ENCODE measurements around the gene HOTAIR.

HOTAIR gene

DNA sequence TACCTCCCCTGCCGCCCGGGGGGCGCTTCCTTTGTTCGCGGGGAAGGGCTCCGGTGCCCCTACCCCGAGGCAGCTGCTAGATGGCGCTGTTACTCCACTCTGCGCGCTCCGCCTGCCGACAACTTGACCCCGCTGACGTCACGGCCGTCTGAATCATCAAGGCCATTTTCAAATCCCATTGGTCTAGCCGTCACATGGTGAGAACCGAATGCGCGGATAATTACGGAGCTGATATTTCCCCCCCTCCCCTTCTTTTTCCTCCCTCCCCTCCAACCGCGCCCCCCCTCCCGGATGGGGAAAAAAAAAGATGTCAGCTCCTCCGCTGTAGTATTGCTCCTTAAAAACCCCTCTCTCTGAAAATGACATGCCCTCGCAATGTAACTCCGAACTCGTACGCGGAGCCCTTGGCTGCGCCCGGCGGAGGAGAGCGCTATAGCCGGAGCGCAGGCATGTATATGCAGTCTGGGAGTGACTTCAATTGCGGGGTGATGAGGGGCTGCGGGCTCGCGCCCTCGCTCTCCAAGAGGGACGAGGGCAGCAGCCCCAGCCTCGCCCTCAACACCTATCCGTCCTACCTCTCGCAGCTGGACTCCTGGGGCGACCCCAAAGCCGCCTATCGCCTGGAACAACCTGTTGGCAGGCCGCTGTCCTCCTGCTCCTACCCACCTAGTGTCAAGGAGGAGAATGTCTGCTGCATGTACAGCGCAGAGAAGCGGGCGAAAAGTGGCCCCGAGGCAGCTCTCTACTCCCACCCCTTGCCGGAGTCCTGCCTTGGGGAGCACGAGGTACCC is 10.3 kb upstream of the HOTAIR start, which contains the start of gene HOXC10:
TSS of gene HOXC10 (plus strand) at position 246 of the 791 bp plus-strand sequence. CDS start at position 360, 114 bp downstream.
- peak; percentile 93 for DNase-seq (ENCODE audit: low spot score)
- H3K27ac ChIP-seq: no peak within 1 kb of the TSS
- TF ChIP-seq, protein P1, sequence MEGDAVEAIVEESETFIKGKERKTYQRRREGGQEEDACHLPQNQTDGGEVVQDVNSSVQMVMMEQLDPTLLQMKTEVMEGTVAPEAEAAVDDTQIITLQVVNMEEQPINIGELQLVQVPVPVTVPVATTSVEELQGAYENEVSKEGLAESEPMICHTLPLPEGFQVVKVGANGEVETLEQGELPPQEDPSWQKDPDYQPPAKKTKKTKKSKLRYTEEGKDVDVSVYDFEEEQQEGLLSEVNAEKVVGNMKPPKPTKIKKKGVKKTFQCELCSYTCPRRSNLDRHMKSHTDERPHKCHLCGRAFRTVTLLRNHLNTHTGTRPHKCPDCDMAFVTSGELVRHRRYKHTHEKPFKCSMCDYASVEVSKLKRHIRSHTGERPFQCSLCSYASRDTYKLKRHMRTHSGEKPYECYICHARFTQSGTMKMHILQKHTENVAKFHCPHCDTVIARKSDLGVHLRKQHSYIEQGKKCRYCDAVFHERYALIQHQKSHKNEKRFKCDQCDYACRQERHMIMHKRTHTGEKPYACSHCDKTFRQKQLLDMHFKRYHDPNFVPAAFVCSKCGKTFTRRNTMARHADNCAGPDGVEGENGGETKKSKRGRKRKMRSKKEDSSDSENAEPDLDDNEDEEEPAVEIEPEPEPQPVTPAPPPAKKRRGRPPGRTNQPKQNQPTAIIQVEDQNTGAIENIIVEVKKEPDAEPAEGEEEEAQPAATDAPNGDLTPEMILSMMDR (conservative IDR thresholded peaks at IDR 0.05; ENCODE audit: low read depth): peak; percentile 69
- ChIA-PET POLR2A (ENCODE audit: low non-redundant PET) (interaction anchor here (0.5 kb wide), 1 partner anchor 10 kb away, joined by 3 read pairs; no protein-coding TSS in a partner anchor), CTCF (interaction anchor here (0.5 to 3.7 kb wide), 35 partner anchors 8 to 1899 kb away, joined by 3 to 25 read pairs (median 4); partner anchors contain the start of genes HOTAIR, HOXC4, HOXC5 and HOXC9)

- no peak for DNase-seq (ENCODE audit: low spot score)
- no peak overlapping the region for H3K27ac ChIP-seq
- CTCF ChIA-PET: interaction anchor here (0.5 to 3.7 kb wide), 15 partner anchors 9 to 1941 kb away, joined by 3 to 25 read pairs (median 4); partner anchors contain the start of genes HOTAIR, HOXC5 and HOXC9
- TF ChIP-seq, protein P1 (conservative IDR thresholded peaks at IDR 0.05; ENCODE audit: low read depth): no peak
- POLR2A ChIA-PET (ENCODE audit: low non-redundant PET): no interaction called here
These were observed 9.3 kb upstream of the HOTAIR start for GRCh38 chr12:53983950-53984572.

- POLR2A ChIA-PET (ENCODE audit: low non-redundant PET): no interaction called here
- CTCF ChIA-PET: interaction anchor here (0.6 kb wide), 2 partner anchors 230 to 1941 kb away, joined by 3 to 4 read pairs; no protein-coding TSS in a partner anchor
- H3K27ac ChIP-seq: no peak overlapping the region
- TF ChIP-seq, protein P1 (conservative IDR thresholded peaks at IDR 0.05; ENCODE audit: low read depth): no peak
- DNase-seq (ENCODE audit: low spot score): no peak
These were observed 8.8 kb upstream of the HOTAIR start for GRCh38 chr12:53983568-53983949.

- no peak overlapping the region for H3K27ac ChIP-seq
- ChIA-PET POLR2A (ENCODE audit: low non-redundant PET) (no interaction called here), CTCF (no interaction called here)
- DNase-seq (ENCODE audit: low spot score): no peak
- TF ChIP-seq, protein P1 (conservative IDR thresholded peaks at IDR 0.05; ENCODE audit: low read depth): no peak
These were observed 8.2 kb upstream of the HOTAIR start for GRCh38 chr12:53982648-53983567.

GRCh38 chr12:53981634-53982565 is 7.1 kb upstream of the HOTAIR start:
- ChIA-PET POLR2A (ENCODE audit: low non-redundant PET) (no interaction called here), CTCF (interaction anchor here (0.6 to 0.7 kb wide), 2 partner anchors 152 to 312 kb away, joined by 3 to 7 read pairs; no protein-coding TSS in a partner anchor)
- DNase-seq (ENCODE audit: low spot score): no peak
- TF ChIP-seq, protein P1 (conservative IDR thresholded peaks at IDR 0.05; ENCODE audit: low read depth): no peak
- H3K27ac ChIP-seq: no peak overlapping the region
